ENCODE results near the gene IPCEF1.
"Not testable (repeated sequence)": the region's sequence is repeated elsewhere in the genome, so short reads cannot be mapped to it uniquely, and the experiment has no call there.

- TF ChIP-seq CTCF, POLR2A, EP300 (IDR thresholded peaks at IDR 0.05): not testable (repeated sequence)
Measured at GRCh38 chr6:154303642-154304041, 53.0 kb downstream of the IPCEF1 start.

Measured in tibial nerve (tissue), 4 donors.